GM21526 (cell line): ENCODE measurements around the gene ALDH1A1.
"Not testable (repeated sequence)": the region's sequence is repeated elsewhere in the genome, so short reads cannot be mapped to it uniquely, and the experiment has no call there.

Source experiments
- ATAC-seq: cut with Tn5 transposase; IDR thresholded peaks from one replicate; pipeline ENCODE4 v1.9.1; 2021; ENCODE audit warnings: moderate library complexity; ENCODE audit not compliant: unreplicated experiment, low FRiP score

ALDH1A1 gene

DNA sequence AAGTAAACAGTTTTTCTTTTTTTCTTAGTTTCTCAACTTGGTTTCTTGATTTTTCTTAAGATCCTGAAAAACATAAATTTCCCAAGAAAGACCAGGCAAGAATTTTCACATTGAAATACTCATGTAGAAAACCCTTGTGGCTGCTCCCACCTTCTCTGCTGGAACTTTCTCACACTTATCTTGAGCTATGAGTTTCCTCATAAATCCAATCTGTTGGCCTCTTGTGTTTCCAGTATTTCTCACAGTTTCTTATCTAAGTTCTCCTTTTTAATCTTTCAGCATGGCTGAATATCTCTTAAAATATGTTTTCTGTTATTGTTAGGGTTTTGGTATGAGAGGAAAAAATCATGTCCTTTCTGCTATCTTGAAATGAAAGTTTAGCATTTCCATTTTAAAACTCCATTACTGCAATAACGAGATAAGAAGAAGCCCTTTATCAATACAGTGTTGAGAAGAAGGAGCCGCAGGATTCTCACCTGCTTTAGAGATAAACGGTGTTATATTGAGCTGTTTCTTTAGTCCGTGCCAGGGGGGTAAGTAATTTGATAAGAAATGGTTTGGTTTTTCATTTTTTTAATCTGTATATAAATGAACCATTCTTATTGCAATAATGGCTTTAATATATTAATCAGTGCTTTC lies 89.3 kb downstream of the ALDH1A1 start:
- no peak for ATAC-seq

DNA sequence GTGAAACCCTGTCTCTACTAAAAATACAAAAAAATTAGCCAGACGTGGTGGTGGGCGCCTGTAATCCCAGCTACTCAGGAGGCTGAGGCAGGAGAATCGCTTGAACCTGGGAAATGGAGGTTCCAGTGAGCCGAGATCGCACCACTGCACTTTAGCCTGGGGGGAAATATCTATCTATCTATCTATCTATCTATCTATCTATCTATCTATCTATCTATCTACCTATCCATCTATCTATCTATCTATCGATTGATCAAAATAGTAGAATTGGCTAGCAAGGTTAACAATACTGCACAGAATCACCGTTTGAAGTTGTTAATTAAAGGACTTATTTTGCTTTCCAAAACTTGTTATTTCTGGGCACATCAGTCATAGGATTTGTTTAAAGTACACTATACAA lies 90.1 kb downstream of the ALDH1A1 start:
- ATAC-seq, result not testable (repeated sequence)

DNA sequence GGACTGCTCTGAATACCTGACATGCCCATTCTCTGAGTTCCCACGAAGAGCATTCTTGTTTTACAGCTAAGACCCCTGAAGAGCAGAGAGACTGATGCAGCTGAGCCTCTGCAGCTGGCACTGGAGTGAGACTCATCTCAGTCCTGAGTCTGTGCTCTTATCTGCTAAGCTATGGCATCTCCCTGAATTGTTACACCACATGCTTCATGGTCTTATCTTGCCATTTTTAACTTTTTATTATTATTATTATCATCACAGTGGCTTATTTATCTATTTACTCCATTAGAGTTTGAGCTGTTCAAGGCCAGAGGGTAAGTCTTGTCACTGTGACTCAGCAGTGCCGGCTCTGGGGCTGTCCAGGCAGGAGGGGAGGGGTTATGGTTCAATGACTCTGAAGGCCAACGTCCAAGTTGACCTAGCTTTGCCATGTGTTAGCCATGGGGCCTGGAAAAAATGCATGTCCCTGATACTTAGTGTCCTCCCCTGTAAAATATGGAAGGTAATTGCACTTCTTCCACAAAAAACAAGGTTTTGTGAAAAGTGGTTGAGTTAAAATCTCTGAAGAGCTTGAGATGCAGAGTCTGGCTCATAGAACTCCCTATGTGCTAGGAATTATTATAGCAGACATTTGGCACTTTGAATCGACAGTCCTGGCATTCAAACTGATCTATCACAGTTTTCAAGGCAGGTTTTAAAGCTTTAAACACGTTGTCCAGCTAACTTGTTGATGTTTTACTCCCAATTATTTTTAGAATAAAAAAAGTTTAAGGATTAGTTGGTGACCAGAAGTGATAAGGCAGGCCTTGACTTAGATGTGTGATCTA lies 94.6 kb downstream of the ALDH1A1 start:
- ATAC-seq, result no peak

DNA sequence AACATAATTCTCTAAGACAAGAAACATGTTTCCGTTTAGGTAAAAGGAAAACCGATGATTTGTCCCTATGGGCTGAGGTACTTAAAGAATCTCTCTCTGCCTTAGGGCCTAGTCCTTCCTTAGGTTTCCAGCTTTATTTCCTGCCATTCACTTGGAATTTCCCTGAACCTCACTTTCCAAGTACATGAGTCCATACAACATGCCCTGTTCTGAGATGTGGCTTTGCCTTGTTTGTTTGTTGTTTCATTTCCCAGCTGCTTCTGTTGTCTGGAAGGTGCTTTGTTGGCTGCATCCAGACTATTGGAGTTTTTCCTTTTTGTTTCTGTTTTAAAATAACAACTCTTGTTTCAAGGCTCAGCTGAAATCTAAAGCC lies 95.2 kb downstream of the ALDH1A1 start:
- ATAC-seq, result no peak

DNA sequence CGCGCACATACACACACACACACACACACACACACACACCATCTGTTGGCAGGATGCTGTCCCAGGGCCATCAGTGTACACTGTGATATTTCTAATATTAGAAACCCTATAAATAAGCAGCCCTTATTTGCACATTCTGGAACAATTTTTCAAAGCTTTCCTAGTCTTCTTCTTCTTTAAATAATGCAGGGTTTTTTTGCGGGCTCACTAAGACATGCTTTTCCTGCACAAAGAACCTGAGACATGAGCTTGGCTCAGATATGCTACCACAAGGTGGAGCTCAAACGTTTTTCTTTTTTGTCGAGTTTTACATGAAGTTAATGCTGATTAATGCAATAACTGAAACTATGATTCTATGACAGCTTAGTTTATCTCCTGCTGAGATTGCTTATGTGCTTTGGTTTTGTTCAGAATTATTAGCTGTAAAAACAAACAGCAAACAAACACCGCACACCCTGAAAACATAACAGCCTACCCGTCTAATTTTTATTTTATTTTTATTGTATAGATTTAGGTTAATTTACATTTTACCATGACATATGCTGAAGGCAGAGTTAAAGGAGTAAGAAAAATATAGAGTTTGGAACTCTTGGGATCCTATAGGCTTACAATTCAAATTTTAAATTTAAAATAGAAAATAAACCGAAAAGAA lies 95.8 kb downstream of the ALDH1A1 start:
- no peak for ATAC-seq

DNA sequence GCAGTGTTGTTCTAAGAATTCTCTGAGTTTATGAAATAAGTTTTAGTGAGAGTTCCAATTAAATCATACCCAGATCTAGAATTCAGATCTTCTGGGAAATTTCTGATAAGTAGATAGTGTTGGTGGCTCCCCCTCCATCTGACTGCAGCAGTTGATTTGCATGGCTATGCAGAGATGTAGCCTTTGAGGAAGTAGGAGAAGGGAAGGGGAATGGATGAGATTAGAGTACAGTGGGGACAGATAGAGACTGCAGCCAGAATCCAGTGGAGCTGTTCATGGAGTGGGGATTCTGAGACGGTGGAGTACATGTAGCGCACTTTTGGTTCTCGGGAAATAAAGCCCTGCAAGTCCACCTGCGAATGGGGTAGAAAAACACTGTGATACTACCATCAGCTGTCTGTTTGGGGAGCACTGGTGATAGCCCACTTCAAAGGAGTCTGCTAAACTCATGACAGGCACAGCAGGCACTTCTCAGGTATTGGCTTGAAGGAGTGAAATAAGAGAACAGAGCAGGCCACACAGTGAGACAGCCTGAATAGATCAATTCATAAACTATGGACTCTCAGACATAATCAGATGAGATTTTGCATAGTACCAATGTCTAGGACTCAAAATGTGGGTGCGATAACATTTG lies 96.8 kb downstream of the ALDH1A1 start:
- no peak for ATAC-seq

DNA sequence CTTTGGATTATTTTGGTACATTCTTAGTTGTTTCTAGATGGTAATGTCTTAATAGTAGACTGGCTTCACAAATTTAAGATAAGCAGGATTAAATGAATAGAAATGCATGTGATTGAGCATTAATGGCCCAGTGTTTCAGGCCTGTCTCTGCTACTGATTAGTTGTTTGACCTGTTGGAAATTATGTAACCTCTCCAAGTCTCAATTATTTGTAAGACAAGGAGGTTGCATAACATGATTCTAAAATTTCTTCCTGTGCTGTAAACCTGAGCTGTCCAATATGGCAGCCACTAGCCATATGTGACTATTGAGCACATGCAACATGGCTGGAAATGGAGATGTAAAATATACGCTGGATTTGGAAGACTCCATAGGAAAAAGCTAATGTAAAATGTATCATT lies 97.5 kb downstream of the ALDH1A1 start:
- ATAC-seq, result no peak
